Stimulated activated CD4-positive, alpha-beta T cell treated with anti-CD3 and anti-CD28 coated beads, Interleukin-1b, Interleukin-23, amount 100 ng/mL, for 1 hour (primary cell): ENCODE measurements around the gene ARHGEF7.

Experiments used
- DNase-seq, 2 donors: peaks; one replicate each; pipeline ENCODE4 v3.0.0-alpha.2; 2020; ENCODE audit warnings: low read depth in 2 of 2

The ARHGEF7 gene

DNA sequence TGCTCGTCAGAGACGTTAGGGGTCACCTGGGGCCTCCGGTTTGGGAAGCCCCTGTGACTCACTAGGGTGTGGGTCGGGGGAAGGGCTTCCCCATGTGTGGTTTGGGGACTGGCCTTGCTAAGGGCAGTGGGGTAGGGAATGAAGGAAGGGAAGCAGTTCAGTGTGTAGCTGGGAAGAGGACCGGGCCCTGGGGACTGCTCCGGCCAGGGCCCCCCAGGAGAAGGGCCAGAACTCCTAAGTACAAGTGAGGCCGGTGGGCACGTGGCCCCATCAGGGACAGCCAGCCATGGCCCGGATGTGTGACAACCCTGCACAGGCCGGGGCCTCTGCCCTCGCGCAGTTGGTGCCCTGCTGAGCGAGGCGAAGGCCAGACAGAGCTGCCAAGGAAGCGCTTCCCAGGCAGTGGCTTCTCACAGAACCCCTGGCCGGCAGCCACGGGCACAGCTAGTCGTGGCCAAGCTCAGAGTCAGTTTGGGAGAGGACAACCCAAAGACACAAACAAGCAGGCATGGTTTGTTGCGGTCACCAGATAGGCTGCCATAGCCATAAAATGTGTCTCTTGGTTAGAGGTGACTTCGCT is 231.1 kb downstream of the ARHGEF7 start:
- no peak for DNase-seq

DNA sequence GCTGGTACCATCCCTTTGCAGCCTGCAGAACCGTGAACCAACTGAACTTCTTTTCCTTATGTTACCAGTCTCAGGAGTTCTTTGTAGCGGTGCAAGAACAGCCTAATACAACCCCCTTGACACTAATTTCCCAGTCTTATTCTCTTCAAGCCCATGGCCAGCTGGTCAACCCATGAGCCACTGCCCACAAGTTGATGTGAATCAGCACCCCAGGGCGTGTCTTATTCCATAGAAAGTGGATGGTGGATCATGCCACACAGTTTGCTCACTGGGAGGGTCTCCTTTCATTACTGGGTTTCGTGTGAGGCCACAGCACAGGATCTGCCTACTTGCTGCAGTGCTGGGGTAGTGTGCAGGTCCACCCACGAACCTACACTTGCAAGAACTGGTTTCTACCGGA is 232.3 kb downstream of the ARHGEF7 start:
- no peak for DNase-seq

DNA sequence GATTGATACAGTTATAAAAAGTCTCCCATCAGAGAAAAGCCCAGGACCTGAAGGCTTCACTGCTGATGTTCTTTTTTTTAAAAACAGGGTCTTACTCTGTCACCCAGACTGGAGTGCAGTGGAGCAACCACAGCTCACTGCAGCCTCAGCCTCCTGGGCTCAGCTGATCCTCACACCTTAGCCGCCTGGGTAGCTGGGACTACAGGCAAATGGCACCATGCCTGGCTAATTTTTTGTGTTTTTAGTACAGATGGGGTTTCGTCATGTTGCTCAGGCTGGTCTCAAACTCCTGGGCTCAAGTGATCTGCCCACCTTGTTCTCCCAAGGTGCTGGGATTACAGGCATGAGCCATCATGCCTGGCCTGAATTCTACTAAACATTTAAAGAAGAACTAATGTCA is 238.4 kb downstream of the ARHGEF7 start:
- DNase-seq: no peak

DNA sequence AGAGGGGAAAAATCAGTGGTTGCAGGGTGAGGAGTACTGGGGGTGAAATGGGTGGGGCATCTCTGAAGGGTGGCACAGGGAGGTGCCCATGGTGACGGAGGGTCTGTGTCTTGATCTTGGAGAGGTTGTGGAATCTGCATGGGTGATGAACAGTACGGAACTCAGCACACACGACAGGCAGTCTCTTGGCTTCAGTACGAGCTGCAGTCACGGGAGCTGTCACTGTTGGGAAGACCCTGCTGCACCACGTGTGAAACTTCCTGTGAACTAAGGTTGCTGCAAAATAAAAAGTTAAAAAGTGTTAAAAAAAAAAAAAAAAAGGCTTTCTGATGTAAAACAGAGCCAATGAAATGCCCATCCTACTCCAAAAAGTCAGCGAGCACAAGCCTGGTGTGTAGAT is 239.7 kb downstream of the ARHGEF7 start:
- no peak for DNase-seq
